HG03159 (cell line): ENCODE results near the gene RNF26.

ENCODE experiments used
- ATAC-seq: cut with Tn5 transposase; IDR thresholded peaks from one replicate; pipeline ENCODE4 v1.9.1; 2021; ENCODE audit warnings: mild to moderate bottlenecking, moderate library complexity; ENCODE audit not compliant: unreplicated experiment

Gene RNF26

DNA sequence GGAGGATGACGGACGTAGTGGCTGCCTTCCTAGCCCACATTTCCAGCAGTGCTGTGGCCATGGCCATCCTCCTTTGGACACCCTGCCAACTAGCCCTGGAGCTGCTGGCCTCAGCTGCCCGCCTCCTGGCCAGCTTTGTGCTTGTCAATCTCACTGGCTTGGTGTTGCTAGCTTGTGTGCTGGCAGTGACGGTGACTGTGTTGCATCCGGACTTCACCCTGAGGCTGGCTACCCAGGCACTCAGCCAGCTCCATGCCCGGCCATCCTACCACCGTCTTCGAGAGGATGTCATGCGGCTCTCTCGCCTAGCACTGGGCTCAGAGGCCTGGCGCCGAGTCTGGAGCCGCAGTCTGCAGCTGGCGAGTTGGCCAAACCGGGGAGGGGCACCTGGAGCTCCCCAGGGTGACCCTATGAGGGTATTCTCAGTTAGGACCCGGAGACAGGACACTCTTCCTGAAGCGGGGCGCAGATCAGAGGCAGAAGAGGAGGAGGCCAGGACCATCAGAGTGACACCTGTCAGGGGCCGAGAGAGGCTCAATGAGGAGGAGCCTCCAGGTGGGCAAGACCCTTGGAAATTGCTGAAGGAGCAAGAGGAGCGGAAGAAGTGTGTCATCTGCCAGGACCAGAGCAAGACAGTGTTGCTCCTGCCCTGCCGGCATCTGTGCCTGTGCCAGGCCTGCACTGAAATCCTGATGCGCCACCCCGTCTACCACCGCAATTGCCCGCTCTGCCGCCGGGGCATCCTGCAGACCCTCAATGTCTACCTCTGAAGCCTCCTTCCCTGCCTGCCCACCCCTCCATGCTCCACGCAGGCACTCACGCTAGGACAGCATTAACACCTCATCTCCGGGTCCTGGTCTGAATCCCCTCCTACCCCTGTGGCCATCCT lies 1.6 kb downstream of the RNF26 start:
- no peak for ATAC-seq

- ATAC-seq, result no peak
Measured at GRCh38 chr11:119336744-119337469, 2.6 kb downstream of the RNF26 start.

DNA sequence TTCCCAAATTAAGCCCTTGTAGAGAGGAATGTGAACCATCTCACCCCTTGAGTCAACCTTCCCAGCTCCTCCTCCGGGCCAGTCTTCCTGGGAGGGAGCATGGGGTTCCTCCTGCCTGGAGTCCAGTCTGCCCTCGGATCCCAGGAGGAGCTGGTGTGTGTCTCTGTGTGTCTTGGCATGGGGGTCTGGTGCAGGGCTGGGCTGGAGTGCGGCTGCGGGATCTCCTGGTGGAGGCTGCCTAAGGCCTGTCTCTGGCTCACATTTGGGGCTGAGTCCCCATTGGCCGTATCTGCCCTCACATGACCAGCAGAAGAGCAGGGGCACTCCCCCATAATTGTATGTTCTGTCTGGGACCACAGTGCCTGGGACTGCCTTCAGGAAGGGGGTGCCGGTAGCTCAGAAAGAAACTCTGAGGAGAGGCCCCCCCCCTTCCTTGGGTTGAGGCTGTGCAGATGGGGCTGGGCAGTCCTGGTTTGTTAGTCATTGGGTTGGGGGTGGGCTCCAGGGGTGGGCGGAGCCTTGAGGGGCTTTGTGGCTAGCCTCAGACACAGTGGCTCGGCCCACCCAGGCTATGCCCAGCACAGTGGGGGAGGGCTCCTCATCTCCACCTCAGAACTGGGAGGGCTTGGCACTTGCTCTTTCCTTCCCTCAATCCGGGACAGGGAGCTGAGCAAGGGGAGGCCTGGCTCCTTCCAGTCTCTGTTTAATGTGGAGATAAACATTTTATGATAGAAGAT lies 3.4 kb downstream of the RNF26 start:
- ATAC-seq, result no peak

- no peak for ATAC-seq
Measured at GRCh38 chr11:119338318-119338890, 4.1 kb downstream of the RNF26 start.

DNA sequence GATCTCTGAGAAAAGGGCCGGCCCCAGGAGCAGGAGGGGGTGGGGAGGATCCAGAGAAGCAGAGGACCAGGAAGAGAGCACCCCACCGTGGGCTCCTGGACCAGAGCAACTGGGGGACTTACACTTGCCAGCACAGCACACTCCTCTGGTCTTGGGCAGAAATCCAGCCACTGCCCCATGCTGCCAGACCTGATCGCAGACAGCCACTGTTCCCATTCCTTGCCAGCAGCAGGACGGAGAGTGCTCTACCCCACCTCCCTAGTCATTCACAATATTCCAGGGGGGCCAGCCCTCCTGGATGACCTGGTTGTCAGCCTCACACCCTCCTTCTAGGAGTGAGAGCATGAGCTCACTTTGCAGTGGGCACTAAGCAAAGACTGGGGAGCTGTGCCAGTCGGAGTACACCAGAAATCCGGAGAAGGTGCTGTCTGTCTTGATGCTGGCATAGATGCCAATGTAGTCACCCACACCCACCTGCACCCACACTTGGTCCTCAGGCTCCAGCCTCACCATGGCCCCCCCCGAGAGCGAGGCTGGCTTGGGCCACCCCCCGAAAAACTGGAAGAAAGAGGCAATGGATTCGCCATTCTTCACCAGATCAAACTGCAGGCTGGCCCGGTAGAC lies 4.8 kb downstream of the RNF26 start:
- no peak for ATAC-seq

GRCh38 chr11:119339589-119340334 lies 5.4 kb downstream of the RNF26 start:
- ATAC-seq, result no peak

GRCh38 chr11:119340335-119341221 lies 6.3 kb downstream of the RNF26 start, which contains the start of gene C1QTNF5:
Gene C1QTNF5 (minus strand): TSS chr11:119340883. CDS start chr11:119340397, 486 bp downstream.
- no peak for ATAC-seq

GRCh38 chr11:119341222-119342022 lies 7.1 kb downstream of the RNF26 start:
- no peak for ATAC-seq

DNA sequence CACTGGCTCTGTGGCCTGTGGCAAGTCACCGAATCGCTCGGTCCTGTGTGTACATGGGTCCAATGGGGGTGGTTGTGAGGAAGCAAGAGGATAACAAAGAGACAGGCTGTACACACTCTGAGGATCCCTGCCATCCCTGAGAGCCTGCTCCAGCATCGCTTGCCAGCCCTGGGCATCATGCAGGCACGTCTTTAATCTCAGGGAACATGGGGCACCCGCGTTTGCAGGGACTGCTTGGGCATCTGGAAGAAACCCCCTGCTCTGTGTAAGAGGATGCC lies 7.6 kb downstream of the RNF26 start:
- no peak for ATAC-seq

GRCh38 chr11:119342362-119343130 lies 8.2 kb downstream of the RNF26 start:
- ATAC-seq, result no peak

- ATAC-seq, result no peak
Measured at GRCh38 chr11:119343726-119344125, 9.4 kb downstream of the RNF26 start.

- no peak for ATAC-seq
Measured at GRCh38 chr11:119344291-119345010, 10.1 kb downstream of the RNF26 start.

- ATAC-seq, result no peak
Measured at GRCh38 chr11:119345685-119346084, 11.4 kb downstream of the RNF26 start.

GRCh38 chr11:119346605-119347004 lies 12.3 kb downstream of the RNF26 start, which contains the start of gene MFRP:
Gene MFRP (minus strand): TSS chr11:119346705. CDS start chr11:119346513, 192 bp downstream.
- no peak for ATAC-seq

DNA sequence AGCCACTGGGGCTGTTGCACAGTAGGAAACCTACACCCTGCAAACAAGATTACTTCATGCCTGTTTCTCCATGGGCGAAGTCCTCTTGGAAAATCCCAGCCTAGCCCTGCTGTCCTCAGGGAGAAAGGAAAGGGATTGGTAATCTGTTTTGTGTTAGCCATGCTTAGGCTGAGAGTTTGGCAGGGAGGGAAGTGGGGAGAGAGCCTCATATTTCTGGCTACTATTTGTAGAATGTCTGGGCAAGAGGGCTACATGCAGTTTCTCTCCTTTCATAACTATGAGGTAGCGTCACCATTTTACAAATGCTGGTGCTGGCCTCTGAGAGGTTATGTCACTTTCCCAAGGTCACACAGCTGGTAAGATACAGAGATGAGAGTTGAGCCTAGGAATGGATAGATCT lies 12.9 kb downstream of the RNF26 start:
- no peak for ATAC-seq

- ATAC-seq, result no peak
Measured at GRCh38 chr11:119347940-119348605, 13.7 kb downstream of the RNF26 start.
